ENCODE measurements around the gene MARCHF3. TPM values are rescaled to one million over a fixed set of nuclear protein-coding genes. Genes with fewer than 3 reads are reported as not detected.

Gene MARCHF3
- total and polyA plus RNA-seq, 2 donors (not counting 3 experiments of a cell fraction or from before 2014, with no cell fraction given), result 31.9 to 35.0 TPM

- no TSS peak for BruUV-seq (replicated peaks)
- Histone ChIP-seq H3K9ac (replicated peaks; ENCODE audit: extremely low read depth, insufficient read depth, low read length) (no peak overlapping the region), H4K20me1 (replicated peaks; ENCODE audit: control insufficient read depth, extremely low read depth, insufficient read depth, low read length) (no peaks in the 10 kb centered on the region), H3K79me2 (ENCODE audit: control insufficient read depth, insufficient read depth, low read length) (peaks cover 4% of the 10 kb centered on the region), H3K9me1 (replicated peaks; ENCODE audit: control insufficient read depth, extremely low read depth, insufficient read depth, low read length) (no peaks in the 10 kb centered on the region), H3K27ac (ENCODE audit: insufficient read depth, low read depth, low read length) (no peak overlapping the region), H2AFZ (ENCODE audit: low read depth, low read length) (no peak overlapping the region), H3K27me3 (ENCODE audit: control insufficient read depth in 2 of 2, insufficient read depth in 2 of 2, low read length in 2 of 2) (no peaks in the 10 kb centered on the region), H3K9me3 (replicated peaks; ENCODE audit: control insufficient read depth, insufficient read depth, low read length) (no peaks in the 10 kb centered on the region), H3K4me1 (ENCODE audit: control insufficient read depth, extremely low read depth, insufficient read depth, low read length) (peaks cover 23% of the 10 kb centered on the region), H3K36me3 (ENCODE audit: control insufficient read depth in 2 of 2, extremely low read depth in 1 of 2, insufficient read depth in 2 of 2, low read length in 2 of 2) (peaks cover 0 to 8% of the 10 kb centered on the region in 2 experiments), H3K4me2 (ENCODE audit: insufficient read depth, low read length) (no peak overlapping the region), H3K4me3 (replicated peaks in 1 of 3; ENCODE audit: insufficient read depth in 1 of 3, low read depth in 1 of 3, low read length in 3 of 3) (no peak overlapping the region)
- POLR2A ChIA-PET, result no interaction called here
- no peak for FAIRE-seq
- dilution Hi-C loops (cut with MboI; ENCODE audit: extremely low pct_ligation_motif_present, low sequenced_read_pairs), result no loop called here
- CTCF ChIA-PET, result interaction anchor here (0.6 kb wide), 1 partner anchor 54 kb away, joined by 3 read pairs; no protein-coding TSS in a partner anchor
- no peak for DNase-seq (ENCODE audit: low read depth, low spot score)
- no peak for TF ChIP-seq FOS (IDR thresholded peaks at IDR 0.05; ENCODE audit: borderline replicate concordance, insufficient read depth, low read length)
- intact Hi-C loops (cut with micrococcal nuclease), result loop anchor here (5.0 kb wide), 1 partner anchor 97 kb away; no protein-coding TSS in a partner anchor
These were observed 115.4 kb downstream of the MARCHF3 start for GRCh38 chr5:126914801-126915436.

GRCh38 chr5:126912616-126913200 is 117.7 kb downstream of the MARCHF3 start:
- no peaks in the 10 kb centered on the region for H3K79me2 ChIP-seq (ENCODE audit: control insufficient read depth, insufficient read depth, low read length)
- CTCF ChIA-PET, result no interaction called here
- no peak for TF ChIP-seq EZH2 (IDR thresholded peaks at IDR 0.05; ENCODE audit: borderline replicate concordance, low read depth, low read length, severe bottlenecking)
- TF ChIP-seq MAX (IDR thresholded peaks at IDR 0.05; ENCODE audit: insufficient read depth, insufficient read length), result no peak
- no peak for TF ChIP-seq GATA2 (IDR thresholded peaks at IDR 0.05; ENCODE audit: insufficient read depth, insufficient read length, low read depth, low read length)
- no peak for TF ChIP-seq FOS (IDR thresholded peaks at IDR 0.05; ENCODE audit: borderline replicate concordance, insufficient read depth, low read length)
- TF ChIP-seq MYC (IDR thresholded peaks at IDR 0.05; ENCODE audit: low read depth, low read length), result no peak
- no peak for TF ChIP-seq POLR2A (IDR thresholded peaks at IDR 0.05; ENCODE audit: low read depth, low read length)
- no peak for TF ChIP-seq POLR2AphosphoS5 (IDR thresholded peaks at IDR 0.05; ENCODE audit: insufficient read depth, low read depth, low read length)
- TF ChIP-seq JUN (IDR thresholded peaks at IDR 0.05; ENCODE audit: borderline replicate concordance, insufficient read depth, insufficient read length, low read depth), result no peak
- TF ChIP-seq CTCF (IDR thresholded peaks at IDR 0.05; ENCODE audit: extremely low read depth in 1 of 2, insufficient read depth in 1 of 2, low read depth in 1 of 2, low read length in 2 of 2), result no peak
- peaks cover 7% of the 10 kb centered on the region for H3K4me1 ChIP-seq (ENCODE audit: control insufficient read depth, extremely low read depth, insufficient read depth, low read length)
- H2AFZ ChIP-seq (ENCODE audit: low read depth, low read length), result no peak overlapping the region
- no peak overlapping the region for H3K4me3 ChIP-seq (replicated peaks in 1 of 3; ENCODE audit: insufficient read depth in 1 of 3, low read depth in 1 of 3, low read length in 3 of 3)
- intact Hi-C loops (cut with micrococcal nuclease) (no loop called here), dilution Hi-C loops (cut with MboI; ENCODE audit: extremely low pct_ligation_motif_present, low sequenced_read_pairs) (no loop called here)
- no peak overlapping the region for H3K4me2 ChIP-seq (ENCODE audit: insufficient read depth, low read length)
- FAIRE-seq (no peak), DNase-seq (ENCODE audit: low read depth, low spot score) (no peak)
- H3K27me3 ChIP-seq (ENCODE audit: control insufficient read depth in 2 of 2, insufficient read depth in 2 of 2, low read length in 2 of 2), result no peaks in the 10 kb centered on the region
- H3K27ac ChIP-seq (ENCODE audit: insufficient read depth, low read depth, low read length), result no peak overlapping the region
- H3K9me3 ChIP-seq (replicated peaks; ENCODE audit: control insufficient read depth, insufficient read depth, low read length), result no peaks in the 10 kb centered on the region
- no TSS peak for BruUV-seq (replicated peaks)
- no peaks in the 10 kb centered on the region for H4K20me1 ChIP-seq (replicated peaks; ENCODE audit: control insufficient read depth, extremely low read depth, insufficient read depth, low read length)
- H3K36me3 ChIP-seq (ENCODE audit: control insufficient read depth in 2 of 2, extremely low read depth in 1 of 2, insufficient read depth in 2 of 2, low read length in 2 of 2), result peaks cover 0 to 8% of the 10 kb centered on the region in 2 experiments
- no peak overlapping the region for H3K9ac ChIP-seq (replicated peaks; ENCODE audit: extremely low read depth, insufficient read depth, low read length)
- POLR2A ChIA-PET, result no interaction called here
- no peaks in the 10 kb centered on the region for H3K9me1 ChIP-seq (replicated peaks; ENCODE audit: control insufficient read depth, extremely low read depth, insufficient read depth, low read length)

Data from endothelial cell of umbilical vein (primary cell).